Measurements from ENCODE around the gene KCNG2.

The KCNG2 gene

DNA sequence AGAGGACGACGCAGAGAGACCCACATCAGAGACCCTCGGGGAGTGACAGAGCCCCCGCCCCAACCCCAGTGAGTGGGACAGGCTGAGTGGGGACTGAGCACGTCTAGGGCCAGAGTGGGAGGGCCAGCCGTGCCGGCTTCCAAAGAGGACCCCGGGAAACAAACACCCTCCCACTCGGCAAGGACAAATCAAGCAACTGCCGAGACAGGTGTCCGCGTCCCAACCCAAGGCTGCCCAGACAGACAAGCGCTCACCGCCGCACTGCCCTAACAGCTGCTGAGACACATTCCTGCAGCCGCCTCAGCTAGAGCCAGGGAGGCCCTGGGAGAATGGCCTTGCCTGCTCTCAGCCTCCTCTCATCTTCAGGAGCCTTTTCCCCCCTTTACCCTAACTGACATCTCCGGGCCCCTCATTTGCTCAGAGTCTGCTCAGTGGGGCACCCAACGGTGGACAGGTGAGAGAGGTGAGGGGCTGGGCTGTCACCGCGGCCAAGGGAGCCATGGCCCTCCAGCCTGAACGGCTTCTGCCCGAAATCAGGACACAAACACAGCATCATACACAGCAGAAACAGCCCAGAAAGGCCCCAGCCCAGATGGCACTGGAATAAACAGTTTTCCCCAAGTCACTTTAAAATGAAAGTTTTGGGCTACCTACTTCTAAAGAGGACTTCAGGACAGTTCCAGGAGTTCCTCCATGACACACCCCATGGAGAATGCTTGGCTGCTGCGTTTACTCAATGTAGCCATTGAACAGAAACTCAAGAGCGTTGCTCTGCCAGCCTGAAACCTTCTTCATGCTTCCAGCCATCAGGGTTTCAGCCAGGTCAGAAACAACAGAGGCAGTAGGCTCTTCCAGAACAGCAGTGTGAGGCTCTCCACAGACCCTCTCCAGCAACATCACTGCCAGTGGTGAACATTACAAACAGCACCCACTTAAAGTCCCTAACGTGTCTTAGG lies 130.1 kb downstream of the KCNG2 start:
- DNase-seq: no peak

DNA sequence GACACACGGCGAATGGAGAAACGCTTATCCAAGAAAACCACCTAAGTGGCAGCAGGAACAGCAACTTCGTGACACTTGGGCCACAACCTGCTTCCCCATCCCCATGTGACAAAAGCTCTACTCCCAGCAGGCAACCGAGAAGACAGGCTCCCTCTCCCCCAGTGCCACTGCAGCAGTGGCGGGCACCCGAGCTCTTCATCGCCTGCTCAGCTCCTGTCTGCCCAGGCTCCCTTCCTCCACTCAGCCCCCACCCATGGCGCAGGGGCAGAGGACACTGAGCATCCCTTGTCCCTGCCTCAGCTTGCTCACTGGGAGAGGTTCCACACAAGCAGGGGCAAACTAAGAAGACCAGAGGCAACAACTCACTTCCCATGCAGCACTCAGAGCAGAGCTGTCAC lies 130.8 kb downstream of the KCNG2 start:
- no peak for DNase-seq

DNA sequence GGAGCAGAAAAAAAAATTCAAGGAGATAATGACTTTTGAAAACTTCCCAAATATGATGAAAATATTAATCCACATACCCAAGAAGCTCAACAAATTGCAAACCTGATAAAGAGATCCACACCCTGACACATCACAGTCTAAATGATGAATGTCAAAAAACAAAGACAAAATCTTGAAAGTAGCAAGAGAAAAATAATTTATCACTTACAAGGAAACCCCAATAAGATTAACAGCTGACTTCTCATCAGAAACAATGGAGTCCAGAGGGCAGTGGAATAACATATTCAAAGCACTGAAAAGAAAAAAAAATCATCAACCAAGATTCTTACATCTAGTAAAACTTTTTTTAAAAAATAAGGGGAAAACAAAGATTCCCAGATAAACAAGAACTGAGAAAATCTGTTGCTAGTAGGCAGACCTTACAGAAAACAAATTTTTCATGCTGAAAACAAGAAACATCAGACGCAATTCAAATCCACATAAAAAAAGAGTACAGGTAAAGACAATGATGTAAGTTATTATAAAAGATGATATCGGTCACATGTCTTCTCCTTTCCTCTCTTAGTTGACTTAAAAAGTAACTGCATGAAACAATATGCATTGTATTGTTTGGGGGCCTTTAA lies 132.4 kb downstream of the KCNG2 start:
- DNase-seq: no peak

DNA sequence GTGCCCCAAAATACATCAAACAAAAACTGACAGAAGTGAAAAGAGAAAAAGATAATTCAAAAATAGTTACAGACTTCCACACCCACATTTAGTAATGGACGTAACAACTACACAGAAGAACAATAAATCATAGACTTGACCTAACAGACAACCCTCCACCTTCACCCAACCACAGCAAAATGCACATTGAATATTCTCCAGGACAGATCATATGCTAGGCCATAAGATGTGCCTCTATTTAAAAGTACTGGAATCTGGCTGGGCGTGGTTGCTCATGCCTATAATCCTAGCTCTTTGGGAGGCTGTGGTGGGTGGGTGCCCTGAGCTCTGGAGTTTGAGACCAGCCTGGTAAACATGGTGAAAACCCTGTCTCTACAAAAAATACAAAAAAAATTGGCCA lies 133.7 kb downstream of the KCNG2 start:
- DNase-seq: no peak

DNA sequence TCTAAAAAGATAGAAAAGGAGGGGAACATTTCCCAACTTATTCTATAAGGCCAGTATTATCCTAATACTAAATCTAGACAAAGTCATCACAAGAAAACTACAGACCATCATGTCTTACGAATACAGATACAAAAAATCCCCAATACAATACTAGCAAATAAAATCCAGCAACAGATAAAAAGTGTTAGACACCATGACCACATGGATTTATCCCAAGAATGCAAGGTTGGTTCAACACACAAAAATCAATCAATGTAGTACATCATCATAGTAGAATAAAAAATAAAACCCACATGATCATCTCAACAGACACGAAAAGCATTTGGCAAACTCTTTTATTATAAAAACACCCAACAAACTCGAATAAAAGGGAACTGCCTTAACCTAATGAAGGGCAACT lies 135.2 kb downstream of the KCNG2 start:
- DNase-seq: no peak

DNA sequence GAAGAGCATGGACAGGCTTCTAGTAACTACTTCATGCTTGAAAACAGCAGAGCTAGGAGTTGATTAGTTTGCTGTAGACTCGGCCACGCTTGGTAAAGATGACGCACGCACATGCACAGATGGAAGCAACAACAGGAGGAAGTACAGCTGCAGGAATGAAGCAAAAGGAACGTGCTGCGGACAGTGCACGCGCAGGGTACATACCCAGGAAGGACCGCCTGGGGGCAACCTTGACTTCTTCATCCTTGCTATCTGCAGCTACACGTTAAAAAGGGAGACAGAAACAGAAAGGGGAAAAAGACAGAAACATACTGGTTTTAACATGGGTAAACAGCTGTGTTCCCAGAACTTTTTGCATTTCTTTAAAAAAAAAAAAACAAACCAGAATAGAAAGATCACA lies 136.0 kb downstream of the KCNG2 start:
- DNase-seq: no peak

DNA sequence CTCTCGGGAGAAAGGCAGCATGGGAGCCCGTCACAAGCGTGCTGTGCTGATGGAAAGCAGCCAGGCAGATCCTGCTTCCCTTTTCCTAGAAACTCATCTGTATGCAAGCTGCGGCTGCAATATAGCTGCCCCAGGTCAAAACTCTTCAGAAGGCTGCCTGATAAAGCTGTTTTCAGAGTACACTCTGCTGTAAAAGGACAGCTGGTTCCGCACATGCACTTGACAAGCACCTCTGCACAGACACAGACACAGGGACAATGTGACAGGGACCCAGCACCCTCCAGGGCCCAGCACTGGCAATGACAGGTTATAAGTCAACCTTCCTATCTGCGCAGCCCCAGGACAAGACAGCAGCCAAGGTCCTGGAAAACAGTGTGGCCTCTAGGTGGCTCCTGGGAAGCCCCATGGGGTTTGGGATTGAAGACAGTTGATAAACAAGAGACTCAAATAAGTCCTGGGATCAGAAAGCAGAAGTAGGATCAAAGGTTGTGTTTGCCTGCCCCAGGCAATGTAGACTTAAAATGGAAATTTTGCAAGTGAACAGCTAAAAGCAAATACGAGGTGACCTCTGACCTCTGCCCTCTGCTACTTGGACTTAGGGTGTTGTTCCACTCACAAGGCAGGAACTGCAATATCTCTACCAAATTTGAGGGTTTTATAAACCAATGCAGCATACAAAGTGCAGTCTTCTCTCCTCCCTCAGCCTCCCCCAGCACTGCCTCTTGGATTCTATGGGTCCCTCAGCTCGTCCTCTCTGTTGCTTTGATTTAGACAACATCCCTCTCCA lies 136.8 kb downstream of the KCNG2 start:
- no peak for DNase-seq

DNA sequence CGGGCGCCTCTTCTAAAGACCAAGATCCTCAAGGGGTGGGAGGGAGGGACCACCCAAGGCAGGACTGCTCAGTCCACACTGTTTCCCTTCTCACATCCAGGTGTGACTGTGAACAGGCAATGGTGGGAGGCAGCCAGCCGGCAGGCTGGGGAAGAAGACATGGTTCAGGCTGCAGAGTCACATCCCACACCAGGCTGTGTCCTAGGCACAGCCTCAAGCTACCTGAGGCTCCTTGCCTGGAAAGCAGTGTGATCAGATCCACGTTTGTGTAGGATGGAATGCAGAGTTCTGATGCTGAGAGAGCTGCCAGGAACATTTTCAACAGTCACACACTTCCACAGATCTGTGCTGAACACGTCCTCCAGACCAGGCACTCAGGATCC lies 137.4 kb downstream of the KCNG2 start:
- no peak for DNase-seq

DNA sequence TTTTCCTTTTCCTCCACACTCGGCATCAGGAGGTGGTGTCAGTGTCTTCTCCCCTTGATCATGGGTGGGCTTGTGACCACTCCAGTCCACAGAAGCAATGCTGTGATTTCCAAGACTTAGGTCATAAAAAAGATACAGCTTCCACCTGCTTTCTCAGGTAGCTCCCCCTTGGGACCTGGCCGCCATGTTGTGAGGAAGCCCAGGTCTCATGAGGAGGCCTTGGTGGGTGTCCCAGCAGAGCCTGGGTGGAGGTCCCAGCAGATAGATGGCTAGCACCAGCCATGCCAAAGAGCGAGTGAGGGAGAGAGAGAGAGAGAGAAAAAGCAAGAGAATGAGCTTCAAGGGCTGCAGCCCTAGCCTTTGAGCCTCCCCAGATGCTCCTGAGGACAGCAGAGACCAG lies 137.8 kb downstream of the KCNG2 start:
- no peak for DNase-seq

DNA sequence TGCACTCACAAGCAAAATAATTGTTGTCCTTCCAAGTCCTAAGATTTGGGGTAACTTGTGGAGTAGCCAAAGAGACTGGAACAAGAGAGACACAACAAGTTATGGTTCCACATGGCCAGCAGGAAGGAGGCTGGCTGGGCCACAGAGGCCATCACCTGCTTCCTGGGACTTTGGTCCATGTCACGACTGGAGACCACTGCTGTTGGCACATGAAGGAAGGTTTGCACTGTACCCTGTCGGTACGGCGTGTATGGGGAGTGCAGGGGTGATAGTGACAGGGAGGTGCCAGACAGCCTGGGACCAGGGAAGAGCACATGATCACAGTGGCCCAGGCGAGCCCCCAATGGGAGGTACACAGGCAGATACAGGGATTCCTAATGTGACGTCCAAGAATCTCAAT lies 138.2 kb downstream of the KCNG2 start:
- DNase-seq: no peak

DNA sequence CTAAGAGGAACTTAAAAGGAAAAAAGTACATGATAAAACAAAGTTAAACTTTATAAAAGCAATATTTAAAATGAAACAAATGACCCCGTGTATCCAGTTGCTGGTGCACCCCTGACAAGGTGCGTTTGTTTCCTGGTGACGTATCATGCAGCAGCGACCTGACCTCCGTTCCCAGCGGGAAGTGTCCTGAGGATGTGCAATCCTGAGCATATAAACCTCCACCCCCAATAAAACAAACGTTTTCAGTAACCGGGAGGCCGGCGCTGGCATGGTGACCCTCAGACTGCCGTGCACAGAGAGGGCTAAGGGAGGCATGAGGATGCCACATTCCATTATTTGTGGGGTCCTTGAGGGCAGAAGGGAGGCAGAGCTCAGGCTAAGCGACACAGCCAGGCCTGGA lies 138.9 kb downstream of the KCNG2 start:
- DNase-seq: no peak

DNA sequence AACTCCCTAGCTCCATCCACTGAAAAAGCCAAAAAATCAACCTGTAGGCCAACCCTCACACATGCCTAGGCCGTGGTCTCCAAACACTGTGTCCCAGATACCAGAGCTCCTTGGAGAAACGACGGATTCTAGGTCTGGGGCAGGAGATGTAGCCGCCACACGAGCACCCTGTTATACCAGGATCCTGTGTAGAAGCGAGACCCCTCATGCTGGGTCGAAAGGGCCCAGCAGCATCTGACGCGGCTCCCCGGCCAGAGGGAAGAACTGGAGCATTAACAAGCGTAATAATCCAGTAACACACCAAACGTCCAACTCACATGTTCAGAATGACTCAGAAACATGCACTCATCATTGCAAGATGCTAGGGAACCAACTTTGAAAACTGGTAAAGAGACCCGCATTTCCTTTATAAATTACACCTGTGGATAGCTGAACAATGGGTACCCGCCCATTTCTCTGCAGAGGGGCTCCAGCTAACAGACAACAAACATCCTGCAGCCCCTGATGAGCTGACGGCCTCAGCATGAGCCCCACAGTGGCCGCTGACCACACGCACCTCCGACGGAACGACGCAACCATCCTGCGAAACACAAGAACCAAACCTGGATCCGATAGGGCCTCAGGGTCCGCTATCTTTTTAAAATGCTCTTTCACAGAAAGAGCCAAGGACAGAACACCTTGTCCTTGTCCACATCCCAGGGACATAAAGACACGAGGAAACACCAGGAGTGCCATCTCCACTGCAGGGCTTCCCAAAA lies 139.5 kb downstream of the KCNG2 start:
- DNase-seq: no peak

DNA sequence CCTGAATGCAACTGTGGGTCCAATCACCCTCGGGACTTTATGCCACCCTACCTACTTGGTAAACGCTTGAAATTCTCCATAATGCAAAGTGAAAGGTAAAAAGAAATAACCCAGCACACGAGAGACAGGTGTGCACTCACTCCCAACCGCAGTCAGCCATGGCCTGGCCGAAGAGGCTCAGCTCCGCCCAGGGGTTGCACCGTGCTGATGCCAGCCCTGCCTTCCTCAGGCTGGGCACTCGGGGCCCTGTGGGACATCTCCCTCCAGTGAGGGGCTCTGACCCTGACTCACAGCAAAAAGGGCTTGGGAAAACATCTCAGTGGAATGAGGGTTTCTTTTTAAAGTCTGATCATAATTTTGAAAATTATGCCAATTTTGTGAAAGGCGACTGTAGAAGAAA lies 140.5 kb downstream of the KCNG2 start:
- DNase-seq: no peak

DNA sequence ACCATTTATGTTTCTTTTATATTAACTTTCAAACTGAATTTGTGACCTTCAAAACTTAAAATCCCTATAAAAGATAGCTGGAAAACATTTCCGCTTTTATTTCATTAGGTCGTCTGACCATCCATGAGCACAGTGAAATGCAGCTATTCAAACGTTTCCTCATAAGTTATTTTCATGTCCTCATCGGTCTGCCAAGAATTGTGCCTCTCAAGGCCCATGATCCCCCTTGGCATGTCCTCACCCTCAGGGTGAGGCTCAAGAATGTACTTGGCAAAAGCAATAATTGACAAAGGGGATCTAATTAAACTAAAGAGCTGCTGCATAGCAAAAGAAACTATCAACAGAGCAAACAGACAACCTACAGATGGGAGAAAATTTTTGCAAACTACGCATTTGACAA lies 141.4 kb downstream of the KCNG2 start:
- DNase-seq: no peak

DNA sequence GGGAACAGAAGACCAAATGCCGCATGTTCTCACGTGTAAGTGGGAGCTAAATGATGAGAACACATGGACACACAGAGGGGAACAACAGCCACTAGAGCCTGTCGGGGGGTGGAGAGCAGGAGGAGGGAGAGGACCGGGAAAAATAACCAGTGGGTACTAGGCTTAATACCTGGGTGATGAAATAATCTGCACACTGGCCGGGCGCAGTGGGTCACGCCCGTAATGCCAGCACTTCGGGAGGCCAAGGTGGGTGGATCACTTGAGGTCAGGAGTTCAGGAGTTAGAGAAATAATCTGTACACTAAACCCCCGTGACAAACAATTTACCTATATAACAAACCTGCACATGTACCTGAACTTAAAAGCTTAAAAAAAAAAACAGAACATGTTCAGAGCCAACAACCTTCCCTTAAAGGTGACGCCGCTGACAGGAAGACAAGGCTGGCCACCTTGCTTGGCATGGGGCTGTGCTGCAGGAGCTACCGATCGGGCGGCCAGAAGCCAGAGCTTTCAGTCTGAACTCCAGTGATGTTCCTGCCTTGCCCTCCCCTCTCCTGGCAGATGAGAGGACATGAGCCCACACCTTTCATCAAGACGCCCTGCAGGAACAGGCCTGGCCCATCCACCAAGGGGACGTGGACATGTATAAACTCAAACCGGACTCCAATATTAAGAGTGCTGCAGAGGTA lies 142.5 kb downstream of the KCNG2 start:
- DNase-seq: no peak

DNA sequence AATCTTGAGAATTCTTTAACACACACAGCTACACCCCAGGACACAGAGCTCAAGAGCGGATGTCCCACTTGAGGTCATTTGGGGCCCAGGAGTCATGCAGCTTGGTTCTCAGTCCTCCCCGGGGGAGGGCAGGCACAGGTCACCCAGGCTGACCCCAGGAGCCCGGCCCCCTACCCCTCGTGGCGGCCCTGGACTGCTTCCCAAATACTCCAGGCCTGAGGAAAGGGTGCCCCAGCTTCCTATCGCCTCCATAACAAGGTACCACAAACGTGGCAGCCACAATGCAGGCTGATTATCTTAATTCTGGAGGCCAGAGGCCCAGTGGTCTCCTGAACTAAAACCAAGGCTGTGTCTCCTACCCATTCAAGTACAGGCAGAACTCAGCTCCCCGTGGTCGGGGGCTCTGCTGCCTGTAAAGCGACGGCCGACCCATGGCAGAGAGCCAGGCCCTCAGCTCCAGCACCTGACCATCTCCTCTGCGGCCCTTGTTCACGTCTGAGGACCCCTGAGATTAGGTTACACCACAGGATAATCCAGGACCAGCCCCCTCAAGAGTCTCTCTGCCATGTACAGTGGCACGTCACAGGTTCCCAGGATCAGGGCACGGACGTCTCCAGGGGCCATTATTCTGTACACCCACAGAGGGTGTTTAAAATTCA lies 143.2 kb downstream of the KCNG2 start:
- DNase-seq: no peak

DNA sequence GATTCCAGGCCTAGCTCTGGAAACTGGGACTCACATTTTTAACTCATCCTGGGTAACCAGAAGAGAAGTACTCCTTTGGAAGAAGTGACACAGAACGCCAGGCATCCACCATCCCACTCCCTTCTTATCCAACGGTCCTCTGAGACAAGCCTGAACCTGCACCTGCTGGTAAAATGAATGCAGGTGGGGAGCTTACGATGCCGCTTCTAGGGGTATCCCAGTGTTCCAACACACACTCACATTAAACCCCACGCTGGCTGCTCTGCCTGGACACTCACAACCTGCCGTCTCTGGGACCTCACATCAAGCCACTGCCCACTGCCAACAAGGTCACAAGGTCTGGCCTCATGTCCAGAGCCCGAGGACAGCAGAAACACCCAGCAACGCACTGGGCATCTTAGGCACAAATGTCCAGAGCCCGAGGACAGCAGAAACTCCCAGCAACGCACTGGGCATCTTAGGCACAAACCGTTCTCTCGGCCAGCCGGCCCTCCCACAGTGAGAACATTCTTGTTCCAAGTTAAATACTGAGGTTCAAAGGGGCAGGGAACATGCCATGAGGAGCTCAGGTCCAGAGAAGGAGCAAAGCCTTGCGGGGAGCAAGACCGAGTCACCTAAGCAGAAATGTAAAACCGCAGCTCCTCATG lies 143.9 kb downstream of the KCNG2 start:
- no peak for DNase-seq

DNA sequence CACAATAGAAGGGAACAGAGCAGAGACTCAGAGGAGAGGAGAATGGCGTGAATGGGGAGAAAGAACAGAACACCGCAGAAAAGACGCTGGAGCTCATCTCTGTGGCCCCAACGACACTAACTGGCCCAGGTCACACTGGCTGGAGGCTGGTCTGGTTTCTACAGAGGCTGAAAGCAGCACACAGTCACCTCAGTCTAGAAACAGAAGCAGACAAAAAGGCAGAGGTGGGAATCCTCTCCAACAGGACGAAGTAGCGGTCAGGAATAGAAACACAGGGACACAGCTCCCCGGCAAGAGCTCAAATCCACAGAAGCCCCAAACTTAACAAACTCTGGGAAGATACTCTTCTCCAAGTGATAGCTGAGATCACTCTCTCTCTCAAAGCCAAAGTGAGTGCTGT lies 144.5 kb downstream of the KCNG2 start:
- no peak for DNase-seq

DNA sequence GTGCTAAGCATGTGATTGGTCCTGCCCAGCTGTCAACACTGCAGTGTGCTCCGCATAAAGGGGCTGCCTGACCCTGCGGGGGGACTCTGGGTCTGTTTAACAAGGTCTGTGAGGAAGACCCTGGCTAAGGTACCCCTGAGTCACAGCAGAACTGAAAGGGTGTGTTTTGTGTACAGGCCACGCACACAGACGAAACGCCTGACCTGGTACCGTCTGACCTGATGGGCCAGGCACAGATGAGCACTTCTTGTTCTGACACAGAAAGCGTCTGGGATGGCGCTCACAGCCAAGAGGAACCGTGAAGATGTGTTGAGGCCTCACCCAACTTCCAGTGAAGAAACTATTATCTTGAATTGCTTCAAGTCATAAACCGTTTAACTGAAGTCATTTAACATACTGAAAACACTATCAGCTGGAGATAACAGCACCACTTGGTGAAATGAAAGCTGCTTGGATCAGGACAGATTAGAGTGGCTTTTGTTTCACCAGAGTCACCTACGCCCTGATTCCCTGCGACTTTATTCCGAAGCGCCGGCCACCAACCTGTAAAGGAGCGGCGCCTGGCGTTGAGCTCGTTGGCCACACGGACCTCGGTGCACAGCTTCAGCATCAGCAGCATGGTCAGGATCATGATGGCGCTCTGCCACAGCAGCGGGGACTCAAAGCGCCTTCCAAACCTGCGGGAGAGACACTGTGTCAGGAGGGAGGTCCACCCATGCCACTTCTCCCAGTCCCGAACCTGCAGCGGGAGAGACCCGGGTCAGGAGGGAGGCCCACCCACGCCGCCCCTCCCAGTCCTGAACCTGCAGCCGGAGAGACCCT lies 145.3 kb downstream of the KCNG2 start:
- no peak for DNase-seq

DNA sequence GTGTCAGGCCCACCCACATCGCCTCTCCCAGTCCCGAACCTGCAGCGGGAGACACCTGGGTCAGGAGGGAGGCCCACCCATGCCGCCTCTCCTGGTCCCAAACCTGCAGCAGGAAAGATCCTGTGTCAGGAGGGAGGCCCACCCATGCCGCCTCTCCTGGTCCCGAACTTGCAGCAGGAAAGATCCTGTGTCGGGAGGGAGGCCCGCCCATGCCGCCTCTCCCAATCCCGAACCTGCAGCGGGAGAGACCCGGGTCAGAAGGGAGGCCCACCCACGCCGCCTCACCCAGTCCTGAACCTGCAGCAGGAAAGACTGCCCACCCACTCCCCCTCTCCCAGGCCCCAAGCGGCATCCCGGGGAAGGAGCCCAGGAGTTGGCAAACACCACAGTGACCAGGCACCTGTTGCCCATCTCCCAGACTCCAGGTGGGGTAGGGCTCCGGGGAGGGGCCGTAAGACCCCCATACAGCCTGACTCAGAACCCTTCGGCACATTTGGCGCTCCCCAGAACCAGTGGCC lies 145.9 kb downstream of the KCNG2 start:
- no peak for DNase-seq
